GM18511 (cell line): ENCODE results near the gene PARD6A.

Experiments used
- ATAC-seq: cut with Tn5 transposase; IDR thresholded peaks from one replicate; pipeline ENCODE4 v1.9.1; 2021; ENCODE audit warnings: mild to moderate bottlenecking, moderate library complexity; ENCODE audit not compliant: unreplicated experiment

The PARD6A gene, protein sequence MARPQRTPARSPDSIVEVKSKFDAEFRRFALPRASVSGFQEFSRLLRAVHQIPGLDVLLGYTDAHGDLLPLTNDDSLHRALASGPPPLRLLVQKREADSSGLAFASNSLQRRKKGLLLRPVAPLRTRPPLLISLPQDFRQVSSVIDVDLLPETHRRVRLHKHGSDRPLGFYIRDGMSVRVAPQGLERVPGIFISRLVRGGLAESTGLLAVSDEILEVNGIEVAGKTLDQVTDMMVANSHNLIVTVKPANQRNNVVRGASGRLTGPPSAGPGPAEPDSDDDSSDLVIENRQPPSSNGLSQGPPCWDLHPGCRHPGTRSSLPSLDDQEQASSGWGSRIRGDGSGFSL

DNA sequence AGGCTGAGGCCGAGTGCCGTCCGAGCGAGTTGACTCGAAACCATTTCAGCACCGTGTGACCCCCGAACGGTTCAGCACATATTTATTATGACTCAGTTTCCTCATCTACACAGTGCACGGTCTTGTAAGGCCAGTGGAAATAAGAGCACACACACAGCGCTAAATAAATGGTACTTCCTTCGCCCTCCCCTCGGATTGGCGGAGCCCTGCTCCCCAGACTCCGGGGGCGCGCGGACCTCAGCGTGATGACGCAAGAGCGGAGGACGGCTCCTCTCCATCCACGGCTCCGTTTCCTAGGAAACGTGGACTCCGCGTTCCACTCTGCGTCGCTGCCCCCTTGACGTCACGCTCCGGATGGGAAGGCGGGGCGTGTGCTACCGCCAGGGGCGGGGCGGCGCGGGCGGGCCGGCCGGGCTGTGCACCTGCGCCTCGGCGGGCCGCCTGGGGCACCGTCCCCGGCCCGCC is at the start of gene PARD6A:
Gene PARD6A, plus strand, starts transcription at position 397 of the 465 bp plus-strand sequence. CDS start 79 bp downstream, outside the sequence.
- peak; percentile 88 for ATAC-seq

DNA sequence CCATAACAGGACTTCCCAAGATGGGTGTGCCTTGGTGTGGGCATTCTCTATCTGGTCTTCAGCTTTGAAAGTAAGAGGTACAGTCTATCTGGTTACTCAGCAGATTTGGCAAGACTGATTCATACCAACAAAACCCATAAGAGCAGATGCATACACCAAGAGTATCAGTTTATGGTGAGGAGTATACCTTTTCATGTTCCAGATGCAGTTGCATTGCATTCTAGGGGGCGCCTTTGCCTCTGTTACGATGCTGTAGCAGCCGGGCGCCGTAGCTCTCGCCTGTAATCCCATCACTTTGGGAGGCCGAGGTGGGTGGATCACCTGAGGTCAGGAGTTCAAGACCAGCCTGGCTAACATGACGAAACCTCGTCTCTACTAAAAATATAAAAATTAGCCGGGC is 47.0 kb upstream of the PARD6A start:
- no peak for ATAC-seq

DNA sequence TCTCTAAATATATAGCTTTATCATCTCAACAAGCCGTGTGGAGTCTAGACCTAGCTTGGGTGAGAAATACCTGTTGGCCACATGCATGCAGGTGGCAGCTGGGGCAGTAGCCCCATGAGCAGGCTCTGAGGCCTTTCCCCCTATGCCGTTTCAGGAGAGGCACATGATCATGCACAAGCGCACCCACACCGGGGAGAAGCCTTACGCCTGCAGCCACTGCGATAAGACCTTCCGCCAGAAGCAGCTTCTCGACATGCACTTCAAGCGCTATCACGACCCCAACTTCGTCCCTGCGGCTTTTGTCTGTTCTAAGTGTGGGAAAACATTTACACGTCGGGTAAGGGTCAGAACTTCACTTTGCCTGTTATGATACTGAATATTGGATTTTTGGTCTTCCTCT is 32.5 kb upstream of the PARD6A start:
- no peak for ATAC-seq

DNA sequence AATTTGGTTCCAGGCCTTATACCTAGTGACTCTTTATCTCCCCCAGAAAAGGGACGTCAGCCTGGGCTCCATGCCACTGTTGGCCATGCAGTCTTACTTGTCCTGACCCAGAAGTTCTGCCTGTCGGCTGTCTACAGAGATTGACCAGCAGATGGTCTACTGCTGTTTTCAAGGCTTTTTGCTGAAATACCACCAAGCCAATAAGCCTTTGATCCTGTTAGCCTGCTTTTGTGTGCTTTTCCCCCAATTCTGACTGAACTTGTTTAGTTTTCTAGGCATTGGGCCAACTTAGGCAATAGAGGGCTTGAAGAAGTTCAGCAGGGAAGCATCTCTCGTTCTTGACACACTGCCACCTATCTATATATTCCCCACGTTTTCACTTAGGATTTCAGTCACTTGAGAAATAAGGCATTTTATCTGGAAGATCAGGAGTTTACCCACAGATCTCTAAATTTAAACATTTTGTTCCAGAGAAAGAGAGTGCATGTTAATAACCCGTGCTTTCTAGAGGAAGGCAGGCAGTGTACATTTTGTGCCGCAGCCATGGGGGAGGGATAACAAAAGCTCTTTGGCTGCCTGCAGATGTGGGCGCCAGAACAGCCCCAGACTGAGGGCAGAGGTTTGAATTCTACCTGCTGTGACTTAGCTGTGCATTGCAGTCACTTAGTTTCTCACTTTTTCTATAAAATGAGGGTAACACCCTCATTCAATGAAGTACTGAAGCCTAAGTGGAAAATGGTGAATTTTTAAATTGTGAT is 28.2 kb upstream of the PARD6A start:
- ATAC-seq: no peak

DNA sequence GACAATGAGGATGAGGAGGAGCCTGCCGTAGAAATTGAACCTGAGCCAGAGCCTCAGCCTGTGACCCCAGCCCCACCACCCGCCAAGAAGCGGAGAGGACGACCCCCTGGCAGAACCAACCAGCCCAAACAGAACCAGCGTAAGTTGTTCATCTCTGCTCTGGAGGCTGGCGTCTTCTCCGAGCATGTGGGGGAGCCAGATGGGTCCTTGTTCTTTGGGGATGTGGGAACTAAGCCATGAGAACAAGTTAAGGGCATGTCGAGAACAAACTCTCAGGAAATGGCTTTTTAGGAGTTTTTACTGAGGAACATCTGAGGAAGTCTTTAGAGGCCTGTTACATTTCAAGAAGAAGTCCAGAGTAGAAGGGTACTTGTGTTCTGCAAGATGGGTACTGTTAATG is 24.0 kb upstream of the PARD6A start:
- no peak for ATAC-seq

DNA sequence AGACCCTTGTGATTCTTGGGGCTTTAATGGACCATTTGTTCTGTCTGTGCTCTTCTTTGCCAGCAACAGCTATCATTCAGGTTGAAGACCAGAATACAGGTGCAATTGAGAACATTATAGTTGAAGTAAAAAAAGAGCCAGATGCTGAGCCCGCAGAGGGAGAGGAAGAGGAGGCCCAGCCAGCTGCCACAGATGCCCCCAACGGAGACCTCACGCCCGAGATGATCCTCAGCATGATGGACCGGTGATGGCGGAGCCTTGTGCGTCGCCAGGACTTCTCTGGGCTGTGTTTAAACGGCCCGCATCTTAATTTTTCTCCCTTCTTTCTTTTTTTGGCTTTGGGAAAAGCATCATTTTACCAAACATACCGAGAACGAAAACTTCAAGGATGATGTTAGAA is 23.1 kb upstream of the PARD6A start:
- no peak for ATAC-seq

DNA sequence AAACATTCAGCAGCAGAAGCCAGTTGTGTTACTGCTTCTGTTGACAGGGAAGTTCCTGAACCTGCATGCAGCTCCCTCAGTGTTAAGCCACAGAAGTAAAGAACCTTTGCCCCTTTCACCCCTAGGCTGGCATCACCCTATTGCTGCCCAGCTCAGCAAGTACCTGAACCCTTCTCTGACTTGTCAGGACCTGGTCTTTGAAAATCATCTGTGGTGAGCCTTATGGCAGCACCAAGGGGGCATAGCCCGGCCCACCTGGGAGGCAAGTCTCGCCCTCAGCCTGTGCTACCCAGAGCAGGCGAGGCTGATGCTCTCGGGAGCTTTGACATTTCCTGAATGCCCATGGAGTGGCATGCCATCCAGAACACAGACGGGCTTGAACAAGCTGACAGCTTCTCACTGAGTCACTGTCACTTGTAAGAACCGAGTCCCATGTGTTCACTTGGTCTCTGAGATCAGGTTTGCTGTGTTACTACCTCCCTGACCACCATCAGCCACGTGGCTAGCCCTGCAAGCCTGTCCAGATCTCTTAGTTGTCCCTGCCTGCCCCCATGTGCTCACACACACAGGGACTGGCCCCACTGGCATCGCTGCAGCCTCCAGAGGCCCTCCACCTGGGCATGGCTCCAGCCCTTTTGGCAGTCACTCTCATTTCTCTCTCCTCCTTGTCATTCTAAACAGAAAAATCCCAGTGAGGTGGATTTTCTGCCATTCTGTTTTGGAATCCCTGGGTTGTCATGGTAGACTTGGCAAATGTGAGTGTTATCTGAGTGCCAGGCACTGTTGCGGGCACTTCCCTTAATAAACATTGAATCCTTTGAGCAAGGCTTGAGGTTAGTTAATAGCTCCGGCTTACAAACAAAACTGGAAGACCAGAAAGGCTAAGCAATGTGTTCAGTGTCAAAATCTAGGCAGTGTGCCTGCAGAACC is 18.7 kb upstream of the PARD6A start:
- no peak for ATAC-seq

DNA sequence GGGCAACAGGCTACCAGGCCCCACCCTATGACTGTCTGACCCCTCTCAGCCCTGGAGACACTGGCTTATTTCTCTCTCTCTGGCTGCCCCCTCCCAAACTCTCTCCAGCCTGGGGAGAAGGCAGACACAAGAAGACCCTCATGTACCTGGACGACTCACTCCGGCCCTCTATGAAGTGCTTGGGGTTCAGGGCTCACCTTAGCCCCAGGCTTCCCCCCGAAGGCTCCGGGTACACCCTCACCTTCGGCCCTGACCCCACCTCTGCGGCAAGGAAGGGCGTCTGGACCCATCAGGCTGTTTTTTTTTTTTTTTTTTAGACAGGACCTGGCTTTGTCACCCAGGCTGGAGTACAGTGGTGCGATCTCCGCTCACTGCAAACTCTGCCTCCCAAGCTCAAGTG is 16.7 kb upstream of the PARD6A start:
- ATAC-seq: no peak

DNA sequence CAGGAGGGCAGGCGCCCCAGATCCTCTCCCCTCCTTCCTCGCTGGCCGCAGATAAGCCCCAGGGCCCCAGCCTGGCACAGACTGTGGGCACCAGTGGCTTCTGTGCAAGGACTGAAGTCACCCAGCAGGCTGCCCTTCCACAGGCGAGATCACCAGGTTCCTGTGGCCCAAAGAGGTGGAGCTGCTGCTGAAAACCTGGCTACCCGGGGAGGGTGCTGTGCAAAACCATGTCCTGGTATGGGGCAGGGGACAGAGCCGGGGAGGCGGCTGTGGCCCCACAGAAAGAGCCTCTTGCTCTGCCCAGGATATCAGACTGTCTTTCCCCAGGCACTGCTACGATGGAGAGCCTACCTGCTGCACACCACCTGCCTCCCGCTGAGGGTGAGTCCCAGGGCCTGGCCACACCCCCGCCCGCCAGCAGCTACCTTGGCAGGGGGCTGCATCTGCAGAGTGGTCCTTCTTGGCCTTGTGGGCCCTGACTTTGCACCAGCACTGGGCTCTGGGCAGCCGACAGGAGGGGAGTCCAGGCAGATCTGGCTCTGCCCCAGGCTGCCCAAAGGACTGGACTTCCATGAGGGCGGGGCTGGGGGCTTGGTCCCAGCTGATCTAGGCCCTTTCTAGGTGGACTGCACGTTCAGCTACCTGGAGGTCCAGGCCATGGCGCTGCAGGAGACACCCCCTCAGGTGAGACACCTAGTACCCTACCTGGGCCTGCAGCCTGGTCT is 15.2 kb upstream of the PARD6A start:
- peak; percentile 38 for ATAC-seq

DNA sequence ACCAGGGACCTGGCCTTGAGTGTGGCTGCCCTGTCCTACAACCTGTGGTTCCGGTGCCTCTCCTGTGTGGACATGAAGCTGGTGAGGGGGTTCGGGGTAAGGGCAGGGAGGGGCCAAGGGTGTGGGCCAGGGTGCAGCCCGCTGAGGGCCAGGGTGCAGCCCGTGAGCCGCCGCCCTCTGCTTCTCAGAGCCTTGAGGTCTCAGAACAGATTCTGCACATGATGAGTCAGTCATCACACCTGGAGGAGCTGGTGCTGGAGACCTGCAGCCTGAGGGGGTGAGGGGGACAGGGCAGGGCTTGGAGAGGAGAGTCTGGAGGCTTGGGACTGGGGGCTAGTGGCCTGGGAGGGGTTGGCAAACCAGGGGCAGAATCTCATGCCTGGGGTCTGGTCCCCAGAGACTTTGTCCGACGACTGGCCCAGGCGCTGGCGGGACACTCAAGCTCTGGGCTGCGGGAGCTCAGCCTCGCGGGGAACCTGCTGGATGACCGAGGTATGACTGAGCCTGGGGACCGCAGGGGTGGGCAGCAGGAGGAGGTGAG is 13.6 kb upstream of the PARD6A start:
- no peak for ATAC-seq

DNA sequence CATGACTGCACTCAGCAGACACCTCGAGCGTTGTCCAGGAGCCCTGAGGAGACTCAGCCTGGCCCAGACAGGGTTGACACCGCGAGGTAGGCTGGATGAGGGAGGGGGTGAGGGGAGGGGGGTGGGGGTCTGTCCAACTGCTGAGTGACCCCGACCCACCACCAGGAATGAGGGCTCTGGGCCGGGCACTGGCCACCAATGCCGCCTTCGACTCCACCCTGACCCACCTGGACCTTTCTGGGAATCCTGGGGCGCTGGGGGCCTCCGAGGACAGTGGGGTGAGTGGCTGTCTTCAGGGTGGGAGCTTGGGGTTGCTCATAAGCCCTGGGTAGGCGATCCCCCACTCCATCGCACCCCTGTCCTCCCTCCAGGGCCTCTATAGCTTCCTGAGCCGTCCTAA is 13.1 kb upstream of the PARD6A start:
- no peak for ATAC-seq

DNA sequence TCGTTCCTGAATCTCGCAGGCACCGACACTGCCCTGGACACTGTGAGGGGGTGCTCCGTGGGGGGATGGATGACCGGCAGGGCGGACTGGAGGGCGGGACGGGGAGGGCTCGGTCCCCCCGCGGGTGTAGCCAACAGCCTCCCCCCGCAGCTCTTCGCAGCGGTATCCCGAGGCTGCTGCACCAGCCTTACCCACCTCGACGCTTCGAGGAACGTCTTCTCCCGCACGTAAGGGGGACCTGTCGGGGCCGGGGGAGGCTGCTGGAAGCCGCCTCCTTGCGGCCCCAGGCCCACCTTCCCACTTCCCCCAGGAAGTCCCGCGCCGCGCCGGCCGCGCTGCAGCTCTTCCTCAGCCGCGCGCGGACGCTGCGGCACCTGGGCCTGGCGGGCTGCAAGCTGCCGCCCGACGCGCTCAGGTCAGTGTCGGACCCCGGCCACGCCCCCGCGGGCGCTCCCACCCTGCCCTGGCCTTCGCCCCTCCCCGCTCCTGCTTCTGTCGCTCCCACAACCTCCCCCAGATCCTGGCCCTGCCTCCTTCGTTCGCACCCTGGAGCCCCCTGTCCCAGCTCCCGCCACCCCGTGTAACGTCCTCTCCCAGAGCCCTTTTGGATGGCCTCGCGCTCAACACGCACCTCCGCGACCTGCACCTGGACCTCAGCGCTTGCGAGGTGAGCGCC is 12.5 kb upstream of the PARD6A start:
- no peak for ATAC-seq

DNA sequence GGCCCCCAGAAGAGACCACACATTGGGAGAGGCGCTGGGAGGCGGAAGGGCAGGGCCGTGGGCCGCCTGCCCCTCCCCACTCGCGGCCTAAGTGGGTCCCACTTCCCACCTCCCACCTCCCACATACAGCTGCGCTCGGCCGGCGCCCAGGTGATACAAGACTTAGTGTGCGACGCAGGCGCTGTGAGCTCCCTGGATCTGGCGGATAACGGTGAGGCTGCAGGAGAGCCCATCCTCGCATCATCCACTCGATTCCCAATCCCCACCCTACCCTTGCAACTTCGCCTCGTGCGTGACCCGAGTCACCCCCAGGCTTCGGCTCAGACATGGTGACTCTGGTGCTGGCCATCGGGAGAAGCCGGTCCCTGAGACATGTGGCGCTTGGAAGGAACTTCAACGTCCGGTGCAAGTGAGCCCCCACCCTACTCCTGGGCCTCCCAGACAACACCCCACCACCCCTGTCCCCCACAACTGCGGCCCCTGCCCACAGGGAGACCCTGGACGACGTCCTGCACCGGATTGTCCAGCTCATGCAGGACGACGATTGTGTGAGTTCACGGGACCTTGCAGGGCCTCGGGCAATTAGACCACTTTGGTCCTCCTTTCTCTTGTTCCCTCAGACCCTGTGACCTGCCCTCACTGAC is 11.9 kb upstream of the PARD6A start:
- ATAC-seq: no peak

DNA sequence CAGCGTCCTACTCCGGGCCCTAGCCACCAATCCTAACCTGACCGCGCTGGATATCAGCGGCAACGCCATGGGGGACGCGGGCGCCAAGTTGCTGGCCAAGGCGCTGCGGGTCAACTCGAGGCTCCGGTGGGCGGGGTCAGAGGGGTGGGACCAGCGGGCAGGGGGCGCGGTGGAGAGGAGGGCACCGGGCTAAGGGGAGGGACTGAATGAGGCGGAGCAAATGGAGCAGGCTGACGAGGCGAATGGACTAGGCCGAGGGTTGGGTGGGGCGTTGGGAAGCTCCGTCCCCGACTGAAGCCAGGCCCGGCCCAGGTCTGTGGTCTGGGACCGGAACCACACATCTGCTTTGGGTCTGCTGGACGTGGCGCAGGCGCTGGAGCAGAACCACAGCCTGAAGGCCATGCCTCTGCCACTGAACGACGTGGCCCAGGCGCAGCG is 11.2 kb upstream of the PARD6A start:
- ATAC-seq: no peak

DNA sequence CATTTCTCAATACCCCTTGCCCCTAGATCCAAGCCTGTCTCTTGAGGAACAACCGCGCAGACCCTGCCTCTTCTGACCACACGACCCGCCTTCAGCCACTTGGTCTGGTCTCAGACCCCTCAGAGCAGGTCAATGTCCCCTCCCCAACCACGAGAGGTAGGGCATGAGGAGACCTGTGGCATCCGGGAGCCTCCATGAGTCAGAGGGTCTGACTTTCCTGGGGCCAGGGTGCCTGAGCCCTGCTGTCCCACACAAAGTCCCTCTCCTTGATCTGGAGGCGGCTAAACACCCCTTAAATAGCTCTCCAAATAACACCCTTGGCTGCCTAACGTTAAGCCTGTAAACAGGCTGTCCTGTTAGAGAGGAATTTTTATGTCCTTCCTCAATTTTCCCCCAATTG is 10.7 kb upstream of the PARD6A start:
- ATAC-seq: no peak

DNA sequence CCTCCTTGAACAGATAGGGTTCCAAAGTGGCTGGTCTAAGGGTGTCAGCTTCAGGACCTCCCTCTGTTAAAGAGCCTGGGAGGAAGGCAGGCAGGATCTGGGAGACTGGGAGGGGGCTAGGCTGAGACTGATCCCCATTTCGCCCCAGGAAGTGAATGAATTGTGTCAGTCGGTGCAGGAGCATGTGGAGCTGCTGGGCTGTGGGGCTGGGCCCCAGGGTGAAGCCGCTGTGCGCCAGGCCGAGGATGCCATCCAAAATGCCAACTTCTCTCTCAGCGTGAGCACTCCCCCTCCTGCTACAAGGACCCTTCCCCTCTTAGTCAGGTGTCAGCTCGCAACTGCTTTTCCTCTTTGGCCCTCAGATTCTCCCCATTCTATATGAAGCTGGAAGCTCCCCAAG is 9.7 kb upstream of the PARD6A start:
- no peak for ATAC-seq

DNA sequence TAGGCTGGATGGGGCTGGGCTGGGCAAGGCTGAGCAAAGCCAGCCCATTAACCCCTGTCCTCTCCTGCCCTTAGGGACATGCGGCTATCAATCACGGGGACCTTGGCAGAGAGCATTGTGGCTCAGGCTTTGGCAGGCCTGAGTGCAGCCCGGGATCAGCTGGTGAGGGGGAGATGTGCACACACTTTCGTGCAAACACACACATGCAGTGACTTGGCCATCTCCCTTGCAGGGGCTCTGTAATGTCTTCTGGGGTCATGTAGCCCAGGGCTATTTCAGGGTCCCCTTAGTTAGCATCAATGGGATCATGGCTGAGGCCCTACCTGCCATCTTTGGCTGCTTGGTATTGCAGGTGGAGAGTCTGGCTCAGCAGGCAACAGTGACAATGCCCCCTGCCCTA is 8.9 kb upstream of the PARD6A start:
- ATAC-seq: no peak

DNA sequence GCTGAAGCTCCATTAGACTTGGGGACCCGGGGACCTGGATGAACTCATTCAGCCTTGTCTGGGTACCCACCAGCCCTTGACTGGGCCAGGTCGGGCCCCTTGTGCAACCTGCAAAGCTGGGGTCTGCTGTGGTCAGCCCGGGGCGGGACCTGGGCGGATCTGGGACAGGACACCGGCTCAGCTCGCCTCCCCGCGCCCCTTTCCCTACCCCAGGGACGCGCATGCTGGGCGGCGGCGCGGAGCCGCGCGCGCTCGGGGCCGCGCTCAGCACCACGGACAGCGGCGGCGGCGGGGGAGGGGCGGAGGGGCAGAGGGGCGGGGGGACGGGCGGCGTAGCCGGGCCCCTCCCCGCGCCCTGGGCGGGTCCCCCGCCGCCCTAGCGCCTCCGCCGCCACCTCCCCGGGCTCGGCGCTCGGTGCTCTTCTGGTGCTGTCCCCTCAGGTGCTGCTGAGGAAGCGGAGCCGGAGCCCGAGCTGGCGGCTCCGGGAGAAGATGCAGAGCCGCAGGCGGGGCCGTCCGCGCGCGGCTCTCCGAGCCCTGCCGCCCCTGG is 8.1 kb upstream of the PARD6A start:
- no peak for ATAC-seq
